IMR-90 (cell line): Measurements from ENCODE around the gene NPLOC4. TPM values are rescaled to one million over a fixed set of nuclear protein-coding genes. Genes with fewer than 3 reads are reported as not detected.
A peak's percentile ranks its signal among the peaks of the same experiment; 100 is the strongest.

ENCODE experiments used
- ATAC-seq: fragments of 200-7000 bp; cut with Tn5 transposase; 2 replicates; pipeline ENCODE4 v1.9.1; 2020; ENCODE audit warnings: low read depth, mild to moderate bottlenecking, moderate library complexity
- BruUV-seq: library from RNA; stranded (reverse); fragments of 400-500 nt; replicated peaks from 2 replicates; lab custom pipeline; 2021; lab: Mats Ljungman, UMichigan
- CTCF ChIA-PET: fragments of 300-600 bp; formaldehyde crosslinking; extraction: SDS; loops from one replicate; lab custom pipeline; 2021; ENCODE audit warnings: antibody characterized with exemption; lab: Yijun Ruan, JAX
- POLR2A ChIA-PET: fragments of 300-600 bp; sonication (Branson Sonifier 250); formaldehyde crosslinking; loops from one replicate; lab custom pipeline; 2022; ENCODE audit warnings: antibody characterized with exemption; ENCODE audit not compliant: unreplicated experiment; lab: Charles Lee
- DNase-seq: peaks from one replicate; pipeline ENCODE4 v3.0.0; 2013
- H2AFZ ChIP-seq: replicated peaks from 2 replicates; pipeline ENCODE3; 2013; ENCODE audit warnings: low read length, mild to moderate bottlenecking; ENCODE audit not compliant: poor library complexity
- H2AK5ac ChIP-seq: 2 replicates; pipeline ENCODE4 v1.6.1; 2013; ENCODE audit warnings: low read depth, low read length, inconsistent platforms
- H2AK9ac ChIP-seq: replicated peaks from 2 replicates; pipeline ENCODE3; 2013; ENCODE audit warnings: mild to moderate bottlenecking, low read depth, low read length, moderate library complexity; ENCODE audit not compliant: poor library complexity
- H2BK120ac ChIP-seq: 2 replicates; pipeline ENCODE4 v1.6.1; 2013; ENCODE audit warnings: low read depth, low read length, inconsistent platforms
- H2BK15ac ChIP-seq: 3 replicates; pipeline ENCODE4 v1.6.1; 2013; ENCODE audit warnings: low read depth, low read length, inconsistent platforms
- H2BK20ac ChIP-seq: 2 replicates; pipeline ENCODE4 v1.6.1; 2013; ENCODE audit warnings: low read depth, mild to moderate bottlenecking, inconsistent platforms, low read length, moderate library complexity
- H2BK5ac ChIP-seq: 2 replicates; pipeline ENCODE4 v1.6.1; 2013; ENCODE audit warnings: mild to moderate bottlenecking, low read depth, low read length, inconsistent platforms; ENCODE audit not compliant: poor library complexity, severe bottlenecking
- H3K14ac ChIP-seq: replicated peaks from 2 replicates; pipeline ENCODE4 v1.6.1; 2013; ENCODE audit warnings: low read depth, low read length, inconsistent platforms
- H3K18ac ChIP-seq: 2 replicates; pipeline ENCODE4 v1.6.1; 2013; ENCODE audit warnings: low read depth, low read length, control low read depth
- H3K23ac ChIP-seq: 2 replicates; pipeline ENCODE4 v1.6.1; 2013; ENCODE audit warnings: low read depth, low read length, inconsistent platforms
- H3K27ac ChIP-seq: 2 replicates; pipeline ENCODE4 v1.5.1; 2013; ENCODE audit warnings: mild to moderate bottlenecking, control low read depth, low read length; ENCODE audit not compliant: insufficient read depth
- H3K27me3 ChIP-seq: 2 replicates; pipeline ENCODE4 v1.6.1; 2013; ENCODE audit warnings: low read length; ENCODE audit not compliant: control insufficient read depth, insufficient read depth
- H3K36me3 ChIP-seq: 2 replicates; pipeline ENCODE4 v1.6.1; 2013; ENCODE audit warnings: low read length, mixed read lengths; ENCODE audit not compliant: control insufficient read depth, insufficient read depth
- H3K4ac ChIP-seq: 2 replicates; pipeline ENCODE4 v1.6.1; 2013; ENCODE audit warnings: low read depth, low read length, inconsistent platforms
- H3K4me1 ChIP-seq: 2 replicates; pipeline ENCODE4 v1.6.1; 2013; ENCODE audit warnings: low read length, mixed read lengths; ENCODE audit not compliant: control insufficient read depth, insufficient read depth
- H3K4me2 ChIP-seq: 2 replicates; pipeline ENCODE4 v1.6.1; 2013; ENCODE audit warnings: low read depth, mild to moderate bottlenecking, control low read depth, low read length, moderate library complexity
- H3K4me3 ChIP-seq: 2 replicates; pipeline ENCODE4 v1.5.1; 2013; ENCODE audit warnings: low read depth, mild to moderate bottlenecking, control low read depth, low read length, moderate library complexity; ENCODE audit not compliant: insufficient read depth
- H3K56ac ChIP-seq: 2 replicates; pipeline ENCODE4 v1.6.1; 2013; ENCODE audit warnings: low read length, inconsistent platforms; ENCODE audit not compliant: insufficient read depth; ENCODE audit errors: extremely low read depth
- H3K79me1 ChIP-seq, 2 experiments: 2 replicates each; pipeline ENCODE4 v1.6.1; 2013; ENCODE audit warnings: low read length in 2 of 2, inconsistent platforms in 1 of 2, low read depth in 1 of 2
- H3K9ac ChIP-seq: 2 replicates; pipeline ENCODE4 v1.6.1; 2013; ENCODE audit warnings: low read depth, low read length, control low read depth
- H3K9me1 ChIP-seq: 2 replicates; pipeline ENCODE4 v1.6.1; 2013; ENCODE audit warnings: low read length, inconsistent platforms; ENCODE audit not compliant: insufficient read depth
- H3K9me3 ChIP-seq: 2 replicates; pipeline ENCODE4 v1.6.1; 2013; ENCODE audit warnings: low read length; ENCODE audit not compliant: control insufficient read depth, insufficient read depth
- H4K20me1 ChIP-seq: 2 replicates; pipeline ENCODE4 v1.6.1; 2013; ENCODE audit warnings: low read length, inconsistent platforms; ENCODE audit not compliant: insufficient read depth
- H4K5ac ChIP-seq: 2 replicates; pipeline ENCODE4 v1.6.1; 2013; ENCODE audit warnings: mild to moderate bottlenecking, low read depth, low read length, control low read depth
- H4K8ac ChIP-seq, 2 experiments: 2 replicates each; pipeline ENCODE4 v1.6.1; 2013; ENCODE audit warnings: low read depth in 2 of 2, low read length in 2 of 2, control low read depth in 1 of 2, inconsistent platforms in 1 of 2
- H4K91ac ChIP-seq: 2 replicates; pipeline ENCODE4 v1.6.1; 2013; ENCODE audit warnings: low read depth, low read length, inconsistent platforms; ENCODE audit not compliant: insufficient read depth
- CEBPB ChIP-seq: IDR thresholded peaks from 2 replicates; pipeline ENCODE4 v1.6.1; 2012; ENCODE audit warnings: low read depth, low read length, improper control_type of control experiment
- CHD1 ChIP-seq: IDR thresholded peaks from 2 replicates; pipeline ENCODE4 v1.6.1; 2012; ENCODE audit warnings: low read depth, low read length, improper control_type of control experiment
- WGBS, 2 experiments: methylation state at CpG; one replicate each; pipeline versions ENCODE4 v1.1.5 to v1.1.7; 2013; ENCODE audit warnings: missing lambda C conversion rate in 2 of 2; ENCODE audit not compliant: insufficient read length in 1 of 2; ENCODE audit errors: extremely low coverage in 2 of 2; 5-methylcytosine and 5-hydroxymethylcytosine counted together
- dilution Hi-C: fragments of 300-500 bp; cut with HindIII; formaldehyde crosslinking; loops from one replicate; pipeline ENCODE4 v1.14.3; 2018; ENCODE audit warnings: low sequenced_read_pairs; ENCODE audit not compliant: unreplicated experiment
- in situ Hi-C: fragments of 300-500 bp; cut with MboI; formaldehyde crosslinking; loops from 3 replicates; pipeline ENCODE4 v1.14.3; 2019; ENCODE audit warnings: low sequenced_read_pairs, inconsistent platforms, mixed read lengths
- intact Hi-C: fragments of 100-400 bp; cut with micrococcal nuclease; formaldehyde crosslinking; loops from 2 replicates; pipeline ENCODE4 v1.10.0; 2022
- polyA plus RNA-seq, 3 experiments: library from polyadenylated mRNA; depleted of rRNA; stranded (reverse); fragments of >200 nt; gene quantifications; 2 replicates each; pipeline ENCODE4 v1.2.3, GENCODE V29; 2012; ENCODE audit warnings: low replicate concordance in 1 of 3
- total RNA-seq: library from RNA; depleted of rRNA; stranded (reverse); fragments of >200 nt; gene quantifications from 2 replicates; pipeline ENCODE4 v1.2.3, GENCODE V29; 2012
- TF ChIP-seq, protein P1 (sequence below): fragments of 150-350 bp; IDR thresholded peaks from 2 replicates; pipeline ENCODE4 v1.6.1; 2016; ENCODE audit warnings: low read depth, mild to moderate bottlenecking, low read length, moderate library complexity, borderline replicate concordance

NPLOC4 gene
- total and polyA plus RNA-seq, 2 of the 4 experiments (the other 2 are of a cell fraction): 70.4 to 78.3 TPM

DNA sequence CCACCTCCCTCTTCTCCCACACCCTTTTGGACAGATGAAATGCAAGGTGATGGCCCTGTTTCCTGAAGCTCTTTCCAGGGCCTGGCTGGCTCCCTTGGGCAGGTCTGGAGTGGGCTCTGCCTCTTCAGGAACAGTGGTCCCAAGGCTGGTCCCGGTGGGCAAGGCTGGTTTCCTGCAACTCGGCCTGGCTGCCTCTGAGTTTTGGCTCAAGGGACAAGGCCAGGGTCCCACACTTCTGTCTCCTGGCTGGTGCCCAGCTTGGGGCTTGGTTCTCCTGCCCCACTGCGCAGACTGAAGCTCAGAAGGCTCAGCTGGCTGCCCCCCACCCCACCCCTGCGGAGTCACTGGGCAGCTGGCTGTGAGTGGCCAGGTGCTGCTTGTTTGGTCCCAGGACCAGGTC lies 120.5 kb downstream of the NPLOC4 start:
- H2BK20ac ChIP-seq: no peak overlapping the region
- TF ChIP-seq, protein P1, sequence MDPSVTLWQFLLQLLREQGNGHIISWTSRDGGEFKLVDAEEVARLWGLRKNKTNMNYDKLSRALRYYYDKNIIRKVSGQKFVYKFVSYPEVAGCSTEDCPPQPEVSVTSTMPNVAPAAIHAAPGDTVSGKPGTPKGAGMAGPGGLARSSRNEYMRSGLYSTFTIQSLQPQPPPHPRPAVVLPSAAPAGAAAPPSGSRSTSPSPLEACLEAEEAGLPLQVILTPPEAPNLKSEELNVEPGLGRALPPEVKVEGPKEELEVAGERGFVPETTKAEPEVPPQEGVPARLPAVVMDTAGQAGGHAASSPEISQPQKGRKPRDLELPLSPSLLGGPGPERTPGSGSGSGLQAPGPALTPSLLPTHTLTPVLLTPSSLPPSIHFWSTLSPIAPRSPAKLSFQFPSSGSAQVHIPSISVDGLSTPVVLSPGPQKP: no peak
- no peak for TF ChIP-seq CHD1
- no peak for TF ChIP-seq CEBPB
- peak overlapping the region; percentile 99 for H3K9ac ChIP-seq
- DNase-seq: no peak
- intact Hi-C loops: no loop called here
- H3K14ac ChIP-seq: peak overlapping the region; percentile 93
- ATAC-seq: no peak
- H3K4ac ChIP-seq: peak overlapping the region; percentile 86
- peak overlapping the region; percentile 87 for H3K4me3 ChIP-seq
- in situ Hi-C loops: no loop called here
- no peaks in the 10 kb centered on the region for H3K27me3 ChIP-seq
- WGBS, 2 experiments: 96% methylated on average over 4 of the region's 4 CpGs; no CpG with 5 or more reads in 1 of the 2 experiments
- peaks cover 6 to 50% of the 10 kb centered on the region in 2 experiments; a peak in 3 of 4 replicates for H3K79me1 ChIP-seq
- H3K9me3 ChIP-seq: no peaks in the 10 kb centered on the region
- ChIA-PET POLR2A (interaction anchor here (0.6 to 1.2 kb wide), 2 partner anchors 36 to 50 kb away, joined by 3 read pairs; partner anchors contain the start of gene FAAP100), CTCF (no interaction called here)
- H2AFZ ChIP-seq: no peak overlapping the region
- H3K36me3 ChIP-seq: peaks cover 8% of the 10 kb centered on the region
- H3K18ac ChIP-seq: no peak overlapping the region
- H2BK5ac ChIP-seq: peak overlapping the region; percentile 97
- no peaks in the 10 kb centered on the region for H3K9me1 ChIP-seq
- H3K23ac ChIP-seq: peak overlapping the region; percentile 97
- dilution Hi-C loops: no loop called here
- peak overlapping the region; percentile 71 for H2AK5ac ChIP-seq
- H3K27ac ChIP-seq: peak overlapping the region; percentile 99
- H4K91ac ChIP-seq: peak overlapping the region; percentile 58; the same call in 1 of the 2 replicates
- peak overlapping the region; percentile 95 for H3K4me2 ChIP-seq
- H3K4me1 ChIP-seq: peaks cover 34% of the 10 kb centered on the region
- BruUV-seq: no TSS peak
- H4K5ac ChIP-seq: no peak overlapping the region; the same call in 1 of the 2 replicates
- no peak overlapping the region for H2BK15ac ChIP-seq
- no peak overlapping the region for H3K56ac ChIP-seq
- peak overlapping the region; percentile 83 for H2AK9ac ChIP-seq
- peaks cover 51% of the 10 kb centered on the region for H4K20me1 ChIP-seq
- peak overlapping the region in 1 of 2 experiments; percentile 91; a peak in 2 of 4 replicates for H4K8ac ChIP-seq
- H2BK120ac ChIP-seq: no peak overlapping the region
